IPS-18c (cell line): ENCODE results near the gene MED22.
A peak's percentile ranks its signal among the peaks of the same experiment; 100 is the strongest.
"Not testable (repeated sequence)": the region's sequence is repeated elsewhere in the genome, so short reads cannot be mapped to it uniquely, and the experiment has no call there.

Experiments
- H3K4me3 ChIP-seq: 2 replicates; pipeline ENCODE4 v1.7.0; 2013; ENCODE audit warnings: low read depth, mild to moderate bottlenecking, low read length, moderate library complexity; ENCODE audit not compliant: insufficient read depth
- H3K9me3 ChIP-seq: one replicate; pipeline ENCODE4 v1.6.1; 2013; ENCODE audit warnings: mild to moderate bottlenecking, low read length, moderate library complexity; ENCODE audit not compliant: control insufficient read depth, insufficient read depth

Gene MED22

GRCh38 chr9:133379153-133380086 is 31.5 kb upstream of the MED22 start:
- no peaks in the 10 kb centered on the region for H3K9me3 ChIP-seq
- H3K4me3 ChIP-seq: no peak overlapping the region

GRCh38 chr9:133378408-133378962 is 30.6 kb upstream of the MED22 start:
- no peak overlapping the region for H3K4me3 ChIP-seq
- no peaks in the 10 kb centered on the region for H3K9me3 ChIP-seq

- H3K9me3 ChIP-seq: no peaks in the 10 kb centered on the region
- no peak overlapping the region for H3K4me3 ChIP-seq
These were observed 29.8 kb upstream of the MED22 start for GRCh38 chr9:133377721-133378216.

GRCh38 chr9:133377280-133377679 is 29.3 kb upstream of the MED22 start:
- not testable (repeated sequence) for H3K4me3 ChIP-seq

GRCh38 chr9:133375724-133376654 is 28.1 kb upstream of the MED22 start, which contains the start of the genes STKLD1 and SURF4:
Gene STKLD1, plus strand, starts transcription at chr9:133376366. Its CDS starts 108 bp downstream, at chr9:133376474.
Gene SURF4, minus strand, starts transcription at chr9:133376060. Its CDS starts 91 bp downstream, at chr9:133375969.
- Histone ChIP-seq H3K9me3 (no peaks in the 10 kb centered on the region), H3K4me3 (peak within 1 kb of the TSS; percentile 87)

More at GRCh38 chr9:133377280-133377679, 29.3 kb upstream of the MED22 start:
- not testable (repeated sequence) for H3K9me3 ChIP-seq

- H3K4me3 ChIP-seq: peak overlapping the region; percentile 87
These were observed 27.3 kb upstream of the MED22 start for GRCh38 chr9:133375116-133375723.

GRCh38 chr9:133374612-133375115 is 26.7 kb upstream of the MED22 start:
- peak overlapping the region; percentile 87 for H3K4me3 ChIP-seq
- H3K9me3 ChIP-seq: no peaks in the 10 kb centered on the region

More at GRCh38 chr9:133375116-133375723, 27.3 kb upstream of the MED22 start:
- H3K9me3 ChIP-seq: no peaks in the 10 kb centered on the region

- Histone ChIP-seq H3K4me3 (no peak overlapping the region), H3K9me3 (no peaks in the 10 kb centered on the region)
These were observed 24.2 kb upstream of the MED22 start for GRCh38 chr9:133372144-133372543.

- no peak overlapping the region for H3K4me3 ChIP-seq
- H3K9me3 ChIP-seq: no peaks in the 10 kb centered on the region
These were observed 23.4 kb upstream of the MED22 start for GRCh38 chr9:133371261-133371711.

- Histone ChIP-seq H3K4me3 (no peak overlapping the region), H3K9me3 (no peaks in the 10 kb centered on the region)
These were observed 22.8 kb upstream of the MED22 start for GRCh38 chr9:133370685-133371084.

- H3K9me3 ChIP-seq: no peaks in the 10 kb centered on the region
These were observed 22.0 kb upstream of the MED22 start for GRCh38 chr9:133369933-133370332.

GRCh38 chr9:133369422-133369821 is 21.5 kb upstream of the MED22 start:
- Histone ChIP-seq H3K9me3 (no peaks in the 10 kb centered on the region), H3K4me3 (no peak overlapping the region)

More at GRCh38 chr9:133369933-133370332, 22.0 kb upstream of the MED22 start:
- no peak overlapping the region for H3K4me3 ChIP-seq

GRCh38 chr9:133368249-133368881 is 20.4 kb upstream of the MED22 start:
- Histone ChIP-seq H3K9me3 (no peaks in the 10 kb centered on the region), H3K4me3 (no peak overlapping the region)

GRCh38 chr9:133367778-133368177 is 19.8 kb upstream of the MED22 start:
- no peaks in the 10 kb centered on the region for H3K9me3 ChIP-seq

GRCh38 chr9:133367221-133367620 is 19.3 kb upstream of the MED22 start:
- H3K9me3 ChIP-seq: no peaks in the 10 kb centered on the region
- H3K4me3 ChIP-seq: no peak overlapping the region

More at GRCh38 chr9:133367778-133368177, 19.8 kb upstream of the MED22 start:
- H3K4me3 ChIP-seq: no peak overlapping the region

GRCh38 chr9:133366435-133366834 is 18.5 kb upstream of the MED22 start:
- H3K9me3 ChIP-seq: no peaks in the 10 kb centered on the region
- no peak overlapping the region for H3K4me3 ChIP-seq
